GM20000 (cell line): Measurements from ENCODE around the gene SLC17A2.

ENCODE experiments used
- DNase-seq: peaks from one replicate; pipeline ENCODE4 v3.0.0; 2012; ENCODE audit warnings: low spot score
- CTCF ChIP-seq: IDR thresholded peaks from 2 replicates; pipeline ENCODE4 v1.5.1; 2012; ENCODE audit warnings: mild to moderate bottlenecking, control low read depth; ENCODE audit errors: extremely low read depth, missing control alignments

SLC17A2 gene

GRCh38 chr6:25916330-25916729, 14.2 kb downstream of the SLC17A2 start:
- no peak for TF ChIP-seq CTCF
- no peak for DNase-seq

- TF ChIP-seq CTCF, result no peak
- DNase-seq, result no peak
These were observed 16.8 kb downstream of the SLC17A2 start for GRCh38 chr6:25913741-25914140.

GRCh38 chr6:25911351-25911750, 19.1 kb downstream of the SLC17A2 start:
- DNase-seq, result no peak
- TF ChIP-seq CTCF, result no peak

DNA sequence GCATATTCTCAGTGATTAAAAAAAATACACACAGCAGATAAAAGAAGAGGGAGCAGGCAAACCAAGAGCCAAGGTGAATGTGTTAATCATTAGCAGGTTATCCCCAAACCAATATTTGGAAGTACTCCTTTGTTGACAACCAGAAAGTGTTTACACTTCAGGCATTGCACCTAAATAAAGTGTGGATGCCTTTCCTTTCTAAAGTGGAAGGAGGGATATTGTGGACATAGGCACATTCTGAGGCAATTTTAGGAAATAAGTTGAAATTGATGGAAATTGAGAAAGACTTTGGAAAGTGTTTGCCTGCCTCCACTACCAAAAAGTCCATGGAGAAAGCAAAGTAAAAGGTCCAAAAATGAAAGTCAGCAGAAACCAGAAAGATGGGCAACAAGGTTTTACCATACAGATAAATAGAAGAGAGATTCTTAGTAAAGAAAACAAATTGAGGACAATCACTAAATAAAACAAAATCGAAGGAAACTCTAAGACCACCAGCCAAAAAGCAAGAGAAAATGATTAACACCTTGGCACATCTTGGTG, 22.9 kb downstream of the SLC17A2 start:
- no peak for TF ChIP-seq CTCF
- DNase-seq, result no peak

- no peak for TF ChIP-seq CTCF
- no peak for DNase-seq
These were observed 26.9 kb downstream of the SLC17A2 start for GRCh38 chr6:25903467-25904099.

GRCh38 chr6:25902071-25902470, 28.4 kb downstream of the SLC17A2 start:
- no peak for TF ChIP-seq CTCF
- no peak for DNase-seq

DNA sequence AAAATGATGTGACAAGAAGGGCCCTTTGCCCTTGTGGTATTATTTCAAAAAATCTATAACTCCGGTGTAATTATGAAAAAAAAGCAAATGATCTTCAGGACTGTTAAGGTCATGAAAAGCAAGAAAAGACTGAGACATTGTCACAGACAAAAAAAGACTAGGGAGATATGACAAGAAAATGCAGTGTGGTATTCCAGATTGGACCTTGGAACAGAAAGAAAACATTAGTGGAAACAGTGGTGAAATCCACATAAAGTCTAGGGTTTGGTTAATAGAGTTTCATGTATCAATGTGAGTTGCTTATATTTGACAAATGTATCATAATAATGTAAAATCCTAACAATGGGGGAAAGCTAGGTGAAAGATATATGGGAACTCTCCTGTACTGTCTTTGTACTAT, 29.6 kb downstream of the SLC17A2 start:
- no peak for TF ChIP-seq CTCF
- DNase-seq, result no peak
